Astrocyte (in vitro differentiated cells and primary cell): ENCODE measurements around the gene SPATA4.

Experiments
- EZH2 ChIP-seq: IDR thresholded peaks from 2 replicates; pipeline ENCODE4 v1.6.1; 2012; ENCODE audit warnings: mild to moderate bottlenecking, low read length, inconsistent platforms; ENCODE audit not compliant: insufficient read depth
- TF ChIP-seq, protein P1 (sequence below): IDR thresholded peaks from 2 replicates; pipeline ENCODE4 v1.5.1; 2011; ENCODE audit warnings: low read depth, mild to moderate bottlenecking, inconsistent platforms, low read length, moderate library complexity; ENCODE audit not compliant: insufficient read depth

DNA sequence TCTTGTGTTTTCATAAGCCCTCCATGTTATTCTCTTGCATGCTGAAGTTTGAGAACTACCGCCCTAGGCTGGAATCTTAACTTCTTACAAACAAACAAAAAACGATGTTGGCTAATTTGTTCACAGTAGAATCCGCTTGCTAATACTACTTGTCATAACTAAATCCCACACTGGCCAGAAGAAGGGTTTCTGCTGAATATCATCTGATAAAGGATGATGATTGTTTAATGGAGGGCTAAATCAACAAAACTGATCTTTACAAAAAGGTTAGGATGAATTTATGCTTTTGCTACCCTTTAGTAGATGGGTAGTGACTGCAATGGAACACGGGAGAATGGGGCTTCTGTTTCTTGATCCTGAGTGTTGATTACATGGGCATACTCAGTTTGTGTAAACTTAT lies 42.3 kb downstream of the SPATA4 start:
- TF ChIP-seq, protein P1, sequence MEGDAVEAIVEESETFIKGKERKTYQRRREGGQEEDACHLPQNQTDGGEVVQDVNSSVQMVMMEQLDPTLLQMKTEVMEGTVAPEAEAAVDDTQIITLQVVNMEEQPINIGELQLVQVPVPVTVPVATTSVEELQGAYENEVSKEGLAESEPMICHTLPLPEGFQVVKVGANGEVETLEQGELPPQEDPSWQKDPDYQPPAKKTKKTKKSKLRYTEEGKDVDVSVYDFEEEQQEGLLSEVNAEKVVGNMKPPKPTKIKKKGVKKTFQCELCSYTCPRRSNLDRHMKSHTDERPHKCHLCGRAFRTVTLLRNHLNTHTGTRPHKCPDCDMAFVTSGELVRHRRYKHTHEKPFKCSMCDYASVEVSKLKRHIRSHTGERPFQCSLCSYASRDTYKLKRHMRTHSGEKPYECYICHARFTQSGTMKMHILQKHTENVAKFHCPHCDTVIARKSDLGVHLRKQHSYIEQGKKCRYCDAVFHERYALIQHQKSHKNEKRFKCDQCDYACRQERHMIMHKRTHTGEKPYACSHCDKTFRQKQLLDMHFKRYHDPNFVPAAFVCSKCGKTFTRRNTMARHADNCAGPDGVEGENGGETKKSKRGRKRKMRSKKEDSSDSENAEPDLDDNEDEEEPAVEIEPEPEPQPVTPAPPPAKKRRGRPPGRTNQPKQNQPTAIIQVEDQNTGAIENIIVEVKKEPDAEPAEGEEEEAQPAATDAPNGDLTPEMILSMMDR = no peak
- TF ChIP-seq EZH2 = no peak
